ENCODE results near the gene EDA. TPM values are rescaled to one million over a fixed set of nuclear protein-coding genes. Genes with fewer than 3 reads are reported as not detected.

The EDA gene
- total RNA-seq, 2 experiments from 2014 or later, result 0.49 to 0.92 TPM

DNA sequence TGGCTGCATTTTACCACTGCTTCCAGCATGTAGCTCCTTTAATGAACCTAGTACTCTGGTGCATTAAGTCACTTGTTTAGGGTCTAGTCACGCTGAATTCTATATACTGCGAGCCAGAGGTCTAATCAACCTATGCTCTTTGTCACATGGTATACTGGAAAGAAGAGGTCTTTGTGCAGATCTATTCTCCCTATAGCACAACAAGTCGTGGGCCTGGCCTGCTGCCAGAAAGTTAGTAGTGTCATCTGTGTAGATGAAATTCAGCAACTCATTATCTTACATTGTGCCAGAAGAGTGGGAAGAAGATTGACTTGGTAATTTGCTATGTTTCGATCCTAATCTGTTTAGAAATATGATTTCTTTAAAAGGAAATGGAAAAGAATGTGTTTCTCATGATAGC is 353.0 kb downstream of the EDA start:
- intact Hi-C loops (cut with micrococcal nuclease), result no loop called here
- no peak overlapping the region for H3K27ac Mint-ChIP-seq
- CTCF ChIA-PET, result no interaction called here
- POLR2A ChIA-PET, result no interaction called here
- H3K4me1 Mint-ChIP-seq (ENCODE audit: low read depth), result no peaks in the 10 kb centered on the region
- DNase-seq (no peak), ATAC-seq (no peak)
- H3K27me3 Mint-ChIP-seq, result no peaks in the 10 kb centered on the region
- no peaks in the 10 kb centered on the region for H3K36me3 Mint-ChIP-seq (ENCODE audit: low read depth)
- H3K4me3 Mint-ChIP-seq, result no peak overlapping the region
- H3K9me3 Mint-ChIP-seq, result no peaks in the 10 kb centered on the region
- no peak for TF ChIP-seq CTCF (IDR thresholded peaks at IDR 0.05)

GRCh38 chrX:69969460-69969859 is 353.5 kb downstream of the EDA start:
- intact Hi-C loops (cut with micrococcal nuclease), result no loop called here
- H3K4me1 Mint-ChIP-seq (ENCODE audit: low read depth), result no peaks in the 10 kb centered on the region
- CTCF ChIA-PET, result no interaction called here
- H3K36me3 Mint-ChIP-seq (ENCODE audit: low read depth), result no peaks in the 10 kb centered on the region
- DNase-seq (no peak), ATAC-seq (no peak)
- POLR2A ChIA-PET, result no interaction called here
- H3K4me3 Mint-ChIP-seq, result no peak overlapping the region
- TF ChIP-seq CTCF (IDR thresholded peaks at IDR 0.05), result no peak
- H3K9me3 Mint-ChIP-seq, result no peaks in the 10 kb centered on the region
- no peaks in the 10 kb centered on the region for H3K27me3 Mint-ChIP-seq
- no peak overlapping the region for H3K27ac Mint-ChIP-seq

DNA sequence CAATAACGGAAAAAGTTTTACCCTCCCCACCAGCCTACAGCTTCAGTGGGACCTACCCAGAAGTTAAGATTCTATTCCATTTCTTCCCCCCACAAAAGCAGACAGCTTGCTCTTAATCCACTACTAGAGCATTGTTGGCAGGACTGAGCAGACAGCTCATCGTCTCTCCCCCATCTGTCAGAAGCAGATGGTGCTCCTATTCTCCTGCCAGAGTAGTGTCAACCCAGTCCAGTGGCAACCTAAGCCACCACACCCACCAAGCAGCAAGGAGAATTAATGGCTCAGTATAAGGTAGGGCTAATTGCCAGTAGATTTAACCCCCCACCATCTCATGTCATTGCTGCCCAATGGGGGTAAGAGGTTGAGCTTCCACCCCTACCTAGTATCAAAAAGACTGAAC is 371.8 kb downstream of the EDA start:
- no peaks in the 10 kb centered on the region for H3K9me3 Mint-ChIP-seq
- H3K27me3 Mint-ChIP-seq, result no peaks in the 10 kb centered on the region
- ATAC-seq, result no peak
- no peaks in the 10 kb centered on the region for H3K4me1 Mint-ChIP-seq (ENCODE audit: low read depth)
- intact Hi-C loops (cut with micrococcal nuclease), result no loop called here
- DNase-seq, result no peak
- CTCF ChIA-PET, result no interaction called here
- no peak overlapping the region for H3K4me3 Mint-ChIP-seq
- TF ChIP-seq CTCF (IDR thresholded peaks at IDR 0.05), result no peak
- POLR2A ChIA-PET, result interaction anchor here (0.6 kb wide), 1 partner anchor 469 kb away, joined by 3 read pairs; no protein-coding TSS in a partner anchor
- H3K27ac Mint-ChIP-seq, result no peak overlapping the region
- no peaks in the 10 kb centered on the region for H3K36me3 Mint-ChIP-seq (ENCODE audit: low read depth)

- H3K27me3 Mint-ChIP-seq, result no peaks in the 10 kb centered on the region
- ChIA-PET POLR2A (no interaction called here), CTCF (interaction anchor here (1.2 kb wide), 1 partner anchor 370 kb away, joined by 3 read pairs; no protein-coding TSS in a partner anchor)
- no peak for TF ChIP-seq CTCF (IDR thresholded peaks at IDR 0.05)
- DNase-seq, result peak; percentile 45
- no peaks in the 10 kb centered on the region for H3K36me3 Mint-ChIP-seq (ENCODE audit: low read depth)
- peak; percentile 72 for ATAC-seq
- H3K4me1 Mint-ChIP-seq (ENCODE audit: low read depth), result no peaks in the 10 kb centered on the region
- intact Hi-C loops (cut with micrococcal nuclease), result no loop called here
- H3K27ac Mint-ChIP-seq, result no peak overlapping the region
- H3K4me3 Mint-ChIP-seq, result no peak overlapping the region
- H3K9me3 Mint-ChIP-seq, result no peaks in the 10 kb centered on the region
These were observed 373.1 kb downstream of the EDA start for GRCh38 chrX:69988955-69989394.

DNA sequence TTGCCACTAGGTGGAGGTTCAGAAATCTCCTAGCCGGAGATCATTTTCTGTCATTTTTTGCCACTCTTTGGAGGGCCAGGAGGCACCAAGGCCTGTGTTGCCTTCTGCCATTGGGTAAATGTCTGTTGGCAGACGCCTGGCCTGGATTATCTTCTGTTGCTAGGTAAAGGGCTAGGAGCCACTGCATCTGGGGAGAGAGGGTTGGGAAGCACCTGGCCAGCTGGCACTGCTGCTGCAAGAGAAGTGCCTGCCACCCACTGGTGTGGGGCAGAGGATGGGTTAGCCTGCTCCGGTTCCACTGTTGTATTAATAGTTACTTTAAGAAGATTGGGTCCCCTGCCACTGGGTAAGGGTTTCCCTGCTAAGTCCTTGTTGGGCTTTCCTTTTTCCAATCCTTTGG is 375.8 kb downstream of the EDA start:
- no peak for TF ChIP-seq CTCF (IDR thresholded peaks at IDR 0.05)
- no peaks in the 10 kb centered on the region for H3K36me3 Mint-ChIP-seq (ENCODE audit: low read depth)
- CTCF ChIA-PET, result no interaction called here

More for the DNA sequence above, 375.8 kb downstream of the EDA start:
- intact Hi-C loops (cut with micrococcal nuclease), result no loop called here
- no peaks in the 10 kb centered on the region for H3K4me1 Mint-ChIP-seq (ENCODE audit: low read depth)
- POLR2A ChIA-PET, result no interaction called here
- no peak for ATAC-seq
- no peak overlapping the region for H3K27ac Mint-ChIP-seq
- DNase-seq, result no peak
- H3K4me3 Mint-ChIP-seq, result no peak overlapping the region
- no peaks in the 10 kb centered on the region for H3K27me3 Mint-ChIP-seq
- H3K9me3 Mint-ChIP-seq, result no peaks in the 10 kb centered on the region

All from activated CD8-positive, alpha-beta T cell treated with anti-CD3 and anti-CD28 coated beads for 36 hours (primary cell).